B cell (primary cell): ENCODE data around the gene PDCD7.

Experiments used
- CTCF ChIP-seq: fragments of 200-600 bp; IDR thresholded peaks from one replicate; pipeline ENCODE4 v1.8.0; 2022; ENCODE audit warnings: antibody characterized with exemption, mild to moderate bottlenecking
- EZH2 ChIP-seq: IDR thresholded peaks from 2 replicates; pipeline ENCODE4 v1.6.1; 2012; ENCODE audit warnings: borderline replicate concordance, low read depth, mild to moderate bottlenecking, moderate library complexity, low read length; ENCODE audit not compliant: insufficient read depth, poor library complexity, severe bottlenecking

DNA sequence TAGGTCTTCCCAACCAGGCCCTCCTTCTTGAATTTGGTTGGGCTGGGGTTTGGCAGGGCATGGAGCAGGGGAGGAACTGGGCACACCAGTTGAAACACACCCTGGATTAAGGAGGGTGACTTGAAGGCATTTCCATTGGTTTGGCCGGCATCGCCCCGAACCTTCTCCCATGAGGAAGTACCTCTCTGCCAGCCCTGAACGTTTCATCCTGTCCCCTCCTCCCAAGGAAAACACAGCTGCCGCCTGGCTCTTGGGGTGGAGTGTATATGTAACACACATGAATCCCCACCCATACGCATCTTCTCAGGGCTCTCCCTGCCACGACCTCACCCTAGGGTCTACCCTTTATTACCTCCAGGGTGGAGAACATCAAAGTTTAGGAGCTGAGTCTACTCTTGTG, 33.2 kb downstream of the PDCD7 start:
- TF ChIP-seq CTCF: no peak
- no peak for TF ChIP-seq EZH2
